Fibroblast of the aortic adventitia (primary cell): Measurements from ENCODE around the gene SEC14L1. TPM values are rescaled to one million over a fixed set of nuclear protein-coding genes. Genes with fewer than 3 reads are reported as not detected.

Experiments
- DNase-seq: peaks from one replicate; pipeline ENCODE4 v3.0.0-alpha.2; 2010; ENCODE audit warnings: low read depth
- H3K4me3 ChIP-seq: 2 replicates; pipeline ENCODE4 v1.5.1; 2011; ENCODE audit warnings: low read depth, mild to moderate bottlenecking, control low read depth, low read length, moderate library complexity
- total RNA-seq: library from RNA; depleted of rRNA; stranded (reverse); fragments of >200 nt; gene quantifications from 2 replicates; pipeline ENCODE4 v1.2.3, GENCODE V29; 2012; ENCODE audit warnings: low replicate concordance
- TF ChIP-seq, protein P1 (sequence below): IDR thresholded peaks from 2 replicates; pipeline ENCODE4 v1.5.1; 2011; ENCODE audit warnings: mild to moderate bottlenecking, low read length, control low read depth, inconsistent platforms; ENCODE audit not compliant: insufficient read depth

SEC14L1 gene
- 34.3 and 149 TPM in 2 replicates for total RNA-seq

DNA sequence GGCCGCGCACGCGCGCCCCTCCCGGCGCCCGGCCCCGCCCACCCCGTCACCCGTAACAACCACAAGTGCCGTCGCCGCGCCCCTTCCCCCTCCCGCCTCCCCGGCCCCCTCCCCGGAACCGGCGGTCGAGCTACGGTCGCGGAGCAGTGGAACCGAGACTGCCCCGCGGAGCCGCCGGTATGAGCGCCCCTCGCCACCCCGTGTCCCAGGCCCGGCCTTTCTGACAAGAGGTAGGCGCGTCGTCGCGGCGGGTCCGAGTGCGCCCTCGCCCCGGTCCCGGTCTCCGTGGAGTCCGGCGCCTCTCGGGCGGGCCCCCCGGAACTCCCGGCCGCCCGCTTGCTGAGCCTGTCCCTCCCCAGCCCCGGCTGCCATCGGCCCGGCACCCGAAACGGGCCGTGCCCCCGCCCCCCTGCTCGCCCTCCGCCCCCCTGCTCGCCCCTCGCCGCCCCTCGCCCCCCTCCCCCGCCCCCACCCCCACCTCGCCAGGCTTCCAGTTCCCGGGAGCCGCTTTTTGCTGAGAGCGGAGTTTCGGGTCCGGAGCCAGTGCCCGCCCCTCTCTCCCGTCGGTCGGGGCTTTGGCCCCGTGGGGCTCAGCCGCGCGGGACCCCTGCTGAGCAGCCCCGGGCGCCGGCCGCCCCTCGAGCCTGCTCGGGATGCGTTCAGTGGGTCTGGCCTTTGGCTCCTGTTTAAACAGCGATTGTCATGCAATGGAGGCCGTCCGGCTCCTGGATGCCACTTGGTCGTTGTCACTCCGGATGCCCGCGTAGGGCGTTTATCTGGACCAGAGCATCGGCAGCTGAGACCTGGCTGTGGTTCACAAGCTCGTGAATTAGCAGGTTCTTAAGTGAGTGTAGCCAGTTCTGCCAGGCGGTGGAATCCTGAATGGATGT lies at the start of gene SEC14L1:
TSS of gene SEC14L1 (plus strand) at position 92 of the 890 bp plus-strand sequence. CDS start 2,628 bp downstream, outside the sequence.
- TF ChIP-seq, protein P1, sequence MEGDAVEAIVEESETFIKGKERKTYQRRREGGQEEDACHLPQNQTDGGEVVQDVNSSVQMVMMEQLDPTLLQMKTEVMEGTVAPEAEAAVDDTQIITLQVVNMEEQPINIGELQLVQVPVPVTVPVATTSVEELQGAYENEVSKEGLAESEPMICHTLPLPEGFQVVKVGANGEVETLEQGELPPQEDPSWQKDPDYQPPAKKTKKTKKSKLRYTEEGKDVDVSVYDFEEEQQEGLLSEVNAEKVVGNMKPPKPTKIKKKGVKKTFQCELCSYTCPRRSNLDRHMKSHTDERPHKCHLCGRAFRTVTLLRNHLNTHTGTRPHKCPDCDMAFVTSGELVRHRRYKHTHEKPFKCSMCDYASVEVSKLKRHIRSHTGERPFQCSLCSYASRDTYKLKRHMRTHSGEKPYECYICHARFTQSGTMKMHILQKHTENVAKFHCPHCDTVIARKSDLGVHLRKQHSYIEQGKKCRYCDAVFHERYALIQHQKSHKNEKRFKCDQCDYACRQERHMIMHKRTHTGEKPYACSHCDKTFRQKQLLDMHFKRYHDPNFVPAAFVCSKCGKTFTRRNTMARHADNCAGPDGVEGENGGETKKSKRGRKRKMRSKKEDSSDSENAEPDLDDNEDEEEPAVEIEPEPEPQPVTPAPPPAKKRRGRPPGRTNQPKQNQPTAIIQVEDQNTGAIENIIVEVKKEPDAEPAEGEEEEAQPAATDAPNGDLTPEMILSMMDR = no peak
- peak; percentile 44 for DNase-seq

DNA sequence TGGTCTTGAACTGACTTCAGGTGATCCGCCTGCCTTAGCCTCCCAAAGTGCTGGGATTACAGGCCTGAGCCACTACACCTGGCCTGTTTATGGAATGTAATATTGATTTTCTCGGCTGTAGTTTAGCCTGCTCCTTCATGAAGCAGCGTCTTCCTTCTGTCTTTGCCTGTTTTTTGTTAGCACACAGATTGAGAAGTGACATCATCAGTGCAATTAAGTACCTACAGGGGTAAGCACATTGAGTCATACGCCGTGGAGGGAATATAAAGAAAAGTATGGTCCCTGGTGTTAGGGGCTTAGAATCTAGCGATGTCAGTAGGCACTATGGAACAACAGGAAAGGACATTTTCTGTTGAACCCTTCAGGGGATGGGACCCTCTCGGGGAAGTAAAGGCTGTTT lies 48.7 kb upstream of the SEC14L1 start:
- TF ChIP-seq, protein P1 = no peak
- DNase-seq = no peak
- no peak overlapping the region for H3K4me3 ChIP-seq

More for the DNA sequence above, at the start of gene SEC14L1:
- peak within 1 kb of the TSS; percentile 83 for H3K4me3 ChIP-seq

DNA sequence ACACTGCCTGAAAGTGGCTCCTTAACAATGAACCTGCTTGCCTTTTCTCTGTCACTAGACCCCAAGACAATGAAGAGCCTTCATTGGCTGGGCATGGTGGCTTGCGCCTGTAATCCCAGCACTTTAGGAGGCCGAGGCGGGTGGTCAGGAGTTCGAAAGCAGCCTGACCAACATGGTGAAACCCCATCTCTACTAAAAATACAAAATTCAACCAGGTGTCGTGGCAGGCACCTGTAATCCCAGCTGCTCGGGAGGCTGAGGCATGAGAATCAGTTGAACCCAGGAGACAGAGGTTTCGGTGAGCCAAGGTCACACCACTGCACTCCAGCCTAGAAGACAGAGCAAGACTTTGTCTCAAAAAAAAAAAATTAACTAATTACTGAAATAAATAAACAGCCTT lies 45.3 kb upstream of the SEC14L1 start:
- DNase-seq = no peak
- H3K4me3 ChIP-seq = no peak overlapping the region
- TF ChIP-seq, protein P1 = no peak

DNA sequence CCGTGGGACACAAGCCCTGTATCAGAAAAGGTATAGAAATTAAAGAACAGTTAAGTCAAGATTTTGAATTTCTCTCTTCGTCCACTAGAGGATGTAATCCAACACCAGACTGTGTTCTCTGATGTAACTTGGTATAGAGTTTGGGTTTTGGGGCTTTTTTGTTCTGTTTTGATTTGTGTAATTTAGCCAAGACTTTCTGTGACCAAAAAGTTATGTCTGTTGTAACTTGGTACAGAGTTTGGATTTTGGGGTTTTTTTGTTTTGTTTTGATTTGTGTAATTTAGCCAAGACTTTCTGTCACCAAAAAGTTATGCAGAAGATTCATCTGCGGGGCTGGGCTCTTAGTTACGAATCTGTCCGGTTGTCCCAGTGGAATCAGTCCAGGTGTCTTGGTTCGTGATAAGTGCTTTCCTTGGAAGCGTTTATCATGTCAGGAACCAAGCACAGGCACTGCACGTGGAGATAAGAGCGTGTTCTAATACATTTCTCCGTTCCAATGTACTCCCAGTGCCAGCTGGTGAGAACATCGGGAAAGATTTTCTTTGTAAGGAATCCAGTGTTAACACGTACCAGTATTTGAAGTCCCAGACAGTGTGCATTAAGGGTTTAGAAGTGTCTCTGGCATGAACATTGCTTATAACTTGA lies 44.1 kb upstream of the SEC14L1 start:
- peak; percentile 91 for DNase-seq
- H3K4me3 ChIP-seq = no peak overlapping the region

DNA sequence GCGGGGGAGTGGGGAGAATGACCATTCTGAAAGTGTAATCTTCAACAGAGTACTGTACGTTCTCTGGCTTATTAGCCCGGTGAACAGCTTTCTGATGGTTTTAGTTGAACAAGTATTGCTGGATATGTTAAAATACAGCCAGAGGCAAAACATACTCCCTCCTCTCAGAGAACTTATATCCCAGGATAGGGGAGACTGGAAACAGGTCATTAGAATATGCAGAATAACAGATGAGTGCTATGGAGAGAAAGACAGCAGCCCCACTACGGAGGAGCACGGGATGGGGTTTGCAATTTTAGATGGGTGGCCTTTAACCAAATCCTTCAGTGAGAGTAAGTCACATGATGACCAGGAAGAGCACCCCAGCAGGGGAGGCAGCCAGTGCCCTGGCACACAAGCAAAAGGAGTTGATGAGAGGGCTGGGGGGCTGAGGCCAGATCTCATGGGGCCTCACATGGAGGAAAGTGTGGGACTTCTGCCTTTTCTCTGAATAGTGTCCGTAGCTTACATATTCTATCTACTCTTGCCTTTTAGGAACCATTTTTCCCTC lies 43.1 kb upstream of the SEC14L1 start:
- H3K4me3 ChIP-seq = no peak overlapping the region
- DNase-seq = no peak
- TF ChIP-seq, protein P1 = no peak

More for the DNA sequence above, 44.1 kb upstream of the SEC14L1 start:
- TF ChIP-seq, protein P1 = peak; percentile 86

DNA sequence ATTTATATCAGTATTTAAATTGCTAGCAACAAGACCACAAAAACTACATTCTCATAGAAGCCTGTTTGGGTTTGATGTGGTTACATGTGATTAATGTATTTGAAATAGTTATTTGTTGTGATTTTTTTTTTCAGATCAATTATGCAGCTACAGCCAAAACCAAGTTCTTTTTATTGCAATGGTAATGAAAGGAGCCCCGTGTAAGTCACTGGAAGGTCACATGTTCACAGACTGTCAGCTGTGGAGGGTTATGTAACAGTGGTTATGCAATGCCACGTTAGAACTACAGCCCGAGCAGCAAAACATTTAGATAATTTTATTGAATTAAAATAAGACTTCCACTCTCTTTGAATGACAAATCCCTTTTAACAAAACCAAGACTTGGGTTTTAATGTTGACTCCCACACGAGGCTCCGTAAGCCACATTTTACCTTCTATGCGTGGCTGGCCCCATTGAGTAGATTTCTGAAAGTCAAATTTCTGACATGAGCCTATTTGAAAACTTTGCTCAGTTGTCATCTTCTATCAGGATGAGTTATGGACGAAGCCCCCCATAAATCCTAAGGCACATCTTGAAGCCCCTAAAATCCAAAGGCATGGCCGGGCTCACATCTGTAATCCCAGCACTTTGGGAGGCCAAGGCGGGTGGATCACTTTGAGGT lies 41.8 kb upstream of the SEC14L1 start:
- TF ChIP-seq, protein P1 = no peak
- no peak overlapping the region for H3K4me3 ChIP-seq
- DNase-seq = peak; percentile 90
